ENCODE data around the gene PLAGL2. TPM values are rescaled to one million over a fixed set of nuclear protein-coding genes. Genes with fewer than 3 reads are reported as not detected.
"Not testable (repeated sequence)": the region's sequence is repeated elsewhere in the genome, so short reads cannot be mapped to it uniquely, and the experiment has no call there.

The PLAGL2 gene
- total RNA-seq, 2 experiments from 2014 or later, result 15.6 to 16.9 TPM

GRCh38 chr20:32249030-32249738 lies 41.6 kb upstream of the PLAGL2 start:
- H3K4me3 Mint-ChIP-seq, result peak overlapping the region; percentile 22
- H3K9me3 Mint-ChIP-seq, result no peaks in the 10 kb centered on the region
- CTCF ChIA-PET, result no interaction called here
- no peaks in the 10 kb centered on the region for H3K36me3 Mint-ChIP-seq (ENCODE audit: low read depth)
- H3K4me3 ChIP-seq (ENCODE audit: low read length), result peak overlapping the region; percentile 5
- intact Hi-C loops (cut with DNase I, micrococcal nuclease), result no loop called here
- H3K4me1 Mint-ChIP-seq (ENCODE audit: low read depth), result peaks cover 34% of the 10 kb centered on the region
- H3K36me3 ChIP-seq (ENCODE audit: insufficient read depth, low read length), result no peaks in the 10 kb centered on the region
- no peaks in the 10 kb centered on the region for H3K27me3 Mint-ChIP-seq
- TF ChIP-seq, protein P1, sequence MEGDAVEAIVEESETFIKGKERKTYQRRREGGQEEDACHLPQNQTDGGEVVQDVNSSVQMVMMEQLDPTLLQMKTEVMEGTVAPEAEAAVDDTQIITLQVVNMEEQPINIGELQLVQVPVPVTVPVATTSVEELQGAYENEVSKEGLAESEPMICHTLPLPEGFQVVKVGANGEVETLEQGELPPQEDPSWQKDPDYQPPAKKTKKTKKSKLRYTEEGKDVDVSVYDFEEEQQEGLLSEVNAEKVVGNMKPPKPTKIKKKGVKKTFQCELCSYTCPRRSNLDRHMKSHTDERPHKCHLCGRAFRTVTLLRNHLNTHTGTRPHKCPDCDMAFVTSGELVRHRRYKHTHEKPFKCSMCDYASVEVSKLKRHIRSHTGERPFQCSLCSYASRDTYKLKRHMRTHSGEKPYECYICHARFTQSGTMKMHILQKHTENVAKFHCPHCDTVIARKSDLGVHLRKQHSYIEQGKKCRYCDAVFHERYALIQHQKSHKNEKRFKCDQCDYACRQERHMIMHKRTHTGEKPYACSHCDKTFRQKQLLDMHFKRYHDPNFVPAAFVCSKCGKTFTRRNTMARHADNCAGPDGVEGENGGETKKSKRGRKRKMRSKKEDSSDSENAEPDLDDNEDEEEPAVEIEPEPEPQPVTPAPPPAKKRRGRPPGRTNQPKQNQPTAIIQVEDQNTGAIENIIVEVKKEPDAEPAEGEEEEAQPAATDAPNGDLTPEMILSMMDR (IDR thresholded peaks at IDR 0.05), result no peak
- peak overlapping the region; percentile 60 for H3K27ac Mint-ChIP-seq
- DNase-seq (peak in 7 of 14 experiments; percentile 5 to 84 (median 56)), ATAC-seq (ENCODE audit: poor library complexity) (peak; percentile 96)
- peaks cover 22% of the 10 kb centered on the region for H3K4me1 ChIP-seq (ENCODE audit: insufficient read depth, low read length)
- H3K27ac ChIP-seq (ENCODE audit: low read depth in 1 of 2, low read length in 2 of 2), result no peak overlapping the region
- H3K9me3 ChIP-seq (ENCODE audit: control insufficient read depth in 1 of 2, insufficient read depth in 1 of 2, low read length in 2 of 2), result no peaks in the 10 kb centered on the region
- POLR2A ChIA-PET, result no interaction called here
- no peaks in the 10 kb centered on the region for H3K27me3 ChIP-seq (ENCODE audit: control insufficient read depth in 1 of 2, insufficient read depth in 2 of 2, low read length in 2 of 2)

DNA sequence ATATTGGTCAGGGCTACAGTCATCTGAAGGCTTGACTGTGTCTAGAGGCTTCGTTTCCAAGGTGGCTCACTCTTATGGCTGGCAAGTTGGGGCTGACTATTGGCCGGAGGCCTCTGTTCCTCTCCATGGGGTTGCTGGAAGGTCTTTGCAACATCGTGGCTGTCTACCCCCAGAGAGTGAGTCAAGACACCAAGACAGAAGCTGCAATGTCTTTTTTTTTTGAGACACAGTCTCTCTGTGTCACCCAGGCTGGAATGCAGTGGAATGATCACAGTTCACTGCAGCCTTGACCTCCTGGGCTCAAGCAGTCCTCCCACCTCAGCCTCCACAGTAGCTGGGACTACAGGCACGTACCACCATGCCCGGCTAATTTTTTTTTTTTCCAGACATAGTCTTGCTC lies 40.5 kb upstream of the PLAGL2 start:
- no peak overlapping the region for H3K27ac Mint-ChIP-seq
- no peaks in the 10 kb centered on the region for H3K27me3 Mint-ChIP-seq
- peaks cover 29% of the 10 kb centered on the region for H3K4me1 Mint-ChIP-seq (ENCODE audit: low read depth)
- intact Hi-C loops (cut with DNase I, micrococcal nuclease), result no loop called here
- no peaks in the 10 kb centered on the region for H3K36me3 Mint-ChIP-seq (ENCODE audit: low read depth)
- TF ChIP-seq, protein P1 (IDR thresholded peaks at IDR 0.05), result no peak
- Histone ChIP-seq H3K4me1 (ENCODE audit: insufficient read depth, low read length) (peaks cover 22% of the 10 kb centered on the region), H3K27me3 (ENCODE audit: control insufficient read depth in 1 of 2, insufficient read depth in 2 of 2, low read length in 2 of 2) (no peaks in the 10 kb centered on the region), H3K9me3 (ENCODE audit: control insufficient read depth in 1 of 2, insufficient read depth in 1 of 2, low read length in 2 of 2) (no peaks in the 10 kb centered on the region), H3K4me3 (ENCODE audit: low read length) (no peak overlapping the region), H3K36me3 (ENCODE audit: insufficient read depth, low read length) (no peaks in the 10 kb centered on the region), H3K27ac (ENCODE audit: low read depth in 1 of 2, low read length in 2 of 2) (no peak overlapping the region)
- H3K4me3 Mint-ChIP-seq, result no peak overlapping the region
- DNase-seq (no peak), ATAC-seq (ENCODE audit: poor library complexity) (no peak)
- ChIA-PET POLR2A (no interaction called here), CTCF (interaction anchor here (0.7 kb wide), 1 partner anchor 293 kb away, joined by 3 read pairs; no protein-coding TSS in a partner anchor)
- no peaks in the 10 kb centered on the region for H3K9me3 Mint-ChIP-seq

DNA sequence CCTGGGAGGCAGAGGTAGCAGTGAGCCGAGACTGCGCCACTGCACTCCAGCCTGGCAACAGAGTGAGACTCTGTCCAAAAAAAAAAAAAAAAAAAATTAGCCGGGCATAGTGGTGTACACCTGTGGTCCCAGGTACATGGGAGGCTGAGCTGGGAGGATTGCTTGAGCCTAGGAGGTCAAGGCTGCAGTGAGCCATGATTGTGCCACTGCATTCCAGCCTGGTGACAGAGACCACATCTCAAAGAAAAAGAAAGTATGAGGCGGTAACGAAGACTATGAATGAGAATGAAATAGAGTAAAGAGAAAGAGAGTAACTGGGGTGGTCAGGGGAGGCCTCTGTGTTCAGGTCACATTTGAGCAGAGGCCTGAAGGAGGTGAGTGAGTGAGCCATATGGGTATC lies 38.7 kb upstream of the PLAGL2 start:
- POLR2A ChIA-PET; H3K9me3 ChIP-seq (ENCODE audit: control insufficient read depth in 1 of 2, insufficient read depth in 1 of 2, low read length in 2 of 2); H3K4me3 ChIP-seq (ENCODE audit: low read length); CTCF ChIA-PET; ATAC-seq (ENCODE audit: poor library complexity); intact Hi-C loops (cut with DNase I, micrococcal nuclease); H3K36me3 ChIP-seq (ENCODE audit: insufficient read depth, low read length); H3K36me3 Mint-ChIP-seq (ENCODE audit: low read depth); H3K27ac ChIP-seq (ENCODE audit: low read depth in 1 of 2, low read length in 2 of 2); H3K4me3 Mint-ChIP-seq; DNase-seq; H3K27ac Mint-ChIP-seq; H3K27me3 Mint-ChIP-seq; H3K9me3 Mint-ChIP-seq; H3K27me3 ChIP-seq (ENCODE audit: control insufficient read depth in 1 of 2, insufficient read depth in 2 of 2, low read length in 2 of 2): not testable (repeated sequence)
- H3K4me1 ChIP-seq (ENCODE audit: insufficient read depth, low read length), result peaks cover 11% of the 10 kb centered on the region
- peaks cover 14% of the 10 kb centered on the region for H3K4me1 Mint-ChIP-seq (ENCODE audit: low read depth)

DNA sequence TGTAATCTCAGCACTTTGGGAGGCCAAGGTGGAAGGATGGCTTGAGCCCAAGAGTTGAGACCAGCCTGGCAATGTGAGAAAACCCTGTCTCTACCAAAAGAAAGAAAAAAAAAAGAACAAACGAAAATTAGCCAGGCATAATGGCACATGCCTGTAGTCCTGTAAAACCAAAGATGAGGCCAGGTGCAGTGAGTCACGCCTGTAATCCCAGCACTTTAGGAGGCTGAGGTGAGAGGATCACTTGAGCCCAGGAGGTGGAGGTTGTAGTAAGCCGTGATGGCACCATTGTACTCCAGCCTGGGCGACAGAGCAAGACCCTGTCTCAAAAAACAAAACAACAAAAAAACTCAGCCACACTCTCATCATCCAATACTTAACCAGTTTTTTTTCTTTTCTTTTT lies 37.4 kb upstream of the PLAGL2 start:
- Histone ChIP-seq H3K36me3 (ENCODE audit: insufficient read depth, low read length) (no peaks in the 10 kb centered on the region), H3K27me3 (ENCODE audit: control insufficient read depth in 1 of 2, insufficient read depth in 2 of 2, low read length in 2 of 2) (no peaks in the 10 kb centered on the region), H3K27ac (ENCODE audit: low read depth in 1 of 2, low read length in 2 of 2) (no peak overlapping the region), H3K4me3 (ENCODE audit: low read length) (no peak overlapping the region), H3K4me1 (ENCODE audit: insufficient read depth, low read length) (peaks cover 11% of the 10 kb centered on the region), H3K9me3 (ENCODE audit: control insufficient read depth in 1 of 2, insufficient read depth in 1 of 2, low read length in 2 of 2) (no peaks in the 10 kb centered on the region)
- no peak for ATAC-seq (ENCODE audit: poor library complexity)
- Mint-ChIP-seq H3K36me3 (ENCODE audit: low read depth) (no peaks in the 10 kb centered on the region), H3K27me3 (no peaks in the 10 kb centered on the region), H3K4me1 (ENCODE audit: low read depth) (peaks cover 11% of the 10 kb centered on the region), H3K27ac (no peak overlapping the region), H3K9me3 (no peaks in the 10 kb centered on the region), H3K4me3 (no peak overlapping the region)
- no peak for DNase-seq
- intact Hi-C loops (cut with DNase I, micrococcal nuclease), result no loop called here
- POLR2A ChIA-PET, result no interaction called here
- TF ChIP-seq, protein P1 (IDR thresholded peaks at IDR 0.05), result no peak
- CTCF ChIA-PET, result no interaction called here

Measured in CD4-positive, alpha-beta T cell (primary cell).